A673 (cell line): Measurements from ENCODE around the gene SIRT7.

Source experiments
- CTCF ChIP-seq: fragments of 300-800, 200-600 bp; sonication (generic); conservative IDR thresholded peaks from 2 replicates; pipeline ENCODE4 v1.5.1; 2017; ENCODE audit warnings: low read depth, mild to moderate bottlenecking, antibody characterized with exemption, low read length, moderate library complexity, mixed read lengths
- EZH2 ChIP-seq: fragments of 200-600 bp; sonication (generic); IDR thresholded peaks from 2 replicates; pipeline ENCODE4 v1.6.1; 2017; ENCODE audit warnings: borderline replicate concordance, low read depth, mild to moderate bottlenecking, mixed read lengths, antibody characterized with exemption, low read length; ENCODE audit not compliant: poor library complexity, severe bottlenecking

- TF ChIP-seq CTCF (no peak), EZH2 (no peak)
Measured at GRCh38 chr17:81940538-81941483, 22.8 kb upstream of the SIRT7 start.
